ENCODE data around the gene FZR1. TPM values are rescaled to one million over a fixed set of nuclear protein-coding genes. Genes with fewer than 3 reads are reported as not detected.

FZR1 gene
- total and polyA plus RNA-seq, 9 of the 15 experiments (the other 6 are each of a cell fraction or from before 2014, with no cell fraction given) = 0.18 to 48.0 (median 22.2) TPM

DNA sequence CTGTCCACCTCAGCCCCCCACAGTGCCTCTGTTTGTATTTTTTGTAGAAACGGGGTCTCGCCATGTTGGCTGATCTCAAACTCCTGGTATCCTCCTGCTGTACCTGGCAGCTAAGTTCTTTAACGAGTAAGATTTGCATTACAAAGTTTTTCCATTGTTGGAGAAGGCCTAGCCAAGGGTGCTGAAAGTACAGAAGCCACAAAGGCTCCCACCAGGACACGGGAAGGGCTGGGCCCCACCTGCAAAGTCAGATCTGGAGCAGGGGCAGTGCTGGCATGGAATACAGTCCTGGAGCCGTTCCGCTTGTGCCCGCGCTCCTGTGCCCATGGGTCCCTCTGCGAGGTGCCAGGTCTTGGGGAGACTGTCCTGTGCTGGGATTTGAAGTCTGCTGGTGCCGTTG is 12.1 kb downstream of the FZR1 start:
- Histone ChIP-seq H3K9me3 (replicated peaks; ENCODE audit: control insufficient read depth, insufficient read depth, low read depth, low read length) (no peaks in the 10 kb centered on the region), H3K9me1 (ENCODE audit: control insufficient read depth, insufficient read depth, low read length) (peaks cover 4% of the 10 kb centered on the region), H3K9ac (ENCODE audit: insufficient read depth in 1 of 2, low read depth in 2 of 2, low read length in 2 of 2) (no peak overlapping the region; a peak in 1 of 4 replicates), H3K4me2 (ENCODE audit: insufficient read depth, low read length) (no peak overlapping the region), H3K36me3 (ENCODE audit: control insufficient read depth, insufficient read depth, low read length) (peaks cover 23% of the 10 kb centered on the region; the same call in 1 of the 3 replicates), H3K4me3 (no peak overlapping the region), H3K27me3 (ENCODE audit: control insufficient read depth in 2 of 2, insufficient read depth in 2 of 2, low read length in 2 of 2) (no peaks in the 10 kb centered on the region), H4K20me1 (replicated peaks; ENCODE audit: control insufficient read depth, insufficient read depth, low read length) (peaks cover 28% of the 10 kb centered on the region), H2AFZ (ENCODE audit: low read depth, low read length) (no peak overlapping the region), H3K4me1 (replicated peaks in 1 of 2; ENCODE audit: control insufficient read depth in 2 of 2, insufficient read depth in 2 of 2, low read length in 2 of 2) (peaks cover 19 to 76% of the 10 kb centered on the region in 2 experiments), H3K79me2 (ENCODE audit: control insufficient read depth, insufficient read depth, low read length) (peaks cover 76% of the 10 kb centered on the region), H3K27ac (ENCODE audit: extremely low read depth, low read depth, low read length) (no peak overlapping the region)
- intact Hi-C loops (cut with micrococcal nuclease) (no loop called here), in situ Hi-C loops (cut with MboI) (no loop called here)
- ChIA-PET POLR2A (interaction anchor here (0.6 to 1.7 kb wide), 3 partner anchors 9 to 59 kb away, joined by 3 to 9 read pairs (median 4); partner anchors contain the start of gene DOHH), CTCF (ENCODE audit: low intra/inter-chr PET ratio) (no interaction called here)
- TF ChIP-seq RAD51 (IDR thresholded peaks at IDR 0.05; ENCODE audit: borderline replicate concordance, low read depth) (no peak), ZNF644 (tag; IDR thresholded peaks at IDR 0.05; ENCODE audit: low read depth) (no peak), ARHGAP35 (IDR thresholded peaks at IDR 0.05; ENCODE audit: partially characterized antibody) (no peak), FOXJ3 (CRISPR knock-in tag; IDR thresholded peaks at IDR 0.05) (no peak), CBFA2T3 (IDR thresholded peaks at IDR 0.05) (no peak), PTRF (tag; IDR thresholded peaks at IDR 0.05) (no peak), FOXP1 (CRISPR knock-in tag; IDR thresholded peaks at IDR 0.05) (no peak), TAF9B (IDR thresholded peaks at IDR 0.05; ENCODE audit: partially characterized antibody) (no peak), ZNF785 (CRISPR knock-in tag; IDR thresholded peaks at IDR 0.05) (no peak)
- TF ChIP-seq, protein P1, sequence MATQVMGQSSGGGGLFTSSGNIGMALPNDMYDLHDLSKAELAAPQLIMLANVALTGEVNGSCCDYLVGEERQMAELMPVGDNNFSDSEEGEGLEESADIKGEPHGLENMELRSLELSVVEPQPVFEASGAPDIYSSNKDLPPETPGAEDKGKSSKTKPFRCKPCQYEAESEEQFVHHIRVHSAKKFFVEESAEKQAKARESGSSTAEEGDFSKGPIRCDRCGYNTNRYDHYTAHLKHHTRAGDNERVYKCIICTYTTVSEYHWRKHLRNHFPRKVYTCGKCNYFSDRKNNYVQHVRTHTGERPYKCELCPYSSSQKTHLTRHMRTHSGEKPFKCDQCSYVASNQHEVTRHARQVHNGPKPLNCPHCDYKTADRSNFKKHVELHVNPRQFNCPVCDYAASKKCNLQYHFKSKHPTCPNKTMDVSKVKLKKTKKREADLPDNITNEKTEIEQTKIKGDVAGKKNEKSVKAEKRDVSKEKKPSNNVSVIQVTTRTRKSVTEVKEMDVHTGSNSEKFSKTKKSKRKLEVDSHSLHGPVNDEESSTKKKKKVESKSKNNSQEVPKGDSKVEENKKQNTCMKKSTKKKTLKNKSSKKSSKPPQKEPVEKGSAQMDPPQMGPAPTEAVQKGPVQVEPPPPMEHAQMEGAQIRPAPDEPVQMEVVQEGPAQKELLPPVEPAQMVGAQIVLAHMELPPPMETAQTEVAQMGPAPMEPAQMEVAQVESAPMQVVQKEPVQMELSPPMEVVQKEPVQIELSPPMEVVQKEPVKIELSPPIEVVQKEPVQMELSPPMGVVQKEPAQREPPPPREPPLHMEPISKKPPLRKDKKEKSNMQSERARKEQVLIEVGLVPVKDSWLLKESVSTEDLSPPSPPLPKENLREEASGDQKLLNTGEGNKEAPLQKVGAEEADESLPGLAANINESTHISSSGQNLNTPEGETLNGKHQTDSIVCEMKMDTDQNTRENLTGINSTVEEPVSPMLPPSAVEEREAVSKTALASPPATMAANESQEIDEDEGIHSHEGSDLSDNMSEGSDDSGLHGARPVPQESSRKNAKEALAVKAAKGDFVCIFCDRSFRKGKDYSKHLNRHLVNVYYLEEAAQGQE (IDR thresholded peaks at IDR 0.05; ENCODE audit: borderline replicate concordance) = no peak
- TF ChIP-seq, protein P1 (CRISPR knock-in tag; IDR thresholded peaks at IDR 0.05; ENCODE audit: low read depth) = no peak
- TF ChIP-seq, protein P2, sequence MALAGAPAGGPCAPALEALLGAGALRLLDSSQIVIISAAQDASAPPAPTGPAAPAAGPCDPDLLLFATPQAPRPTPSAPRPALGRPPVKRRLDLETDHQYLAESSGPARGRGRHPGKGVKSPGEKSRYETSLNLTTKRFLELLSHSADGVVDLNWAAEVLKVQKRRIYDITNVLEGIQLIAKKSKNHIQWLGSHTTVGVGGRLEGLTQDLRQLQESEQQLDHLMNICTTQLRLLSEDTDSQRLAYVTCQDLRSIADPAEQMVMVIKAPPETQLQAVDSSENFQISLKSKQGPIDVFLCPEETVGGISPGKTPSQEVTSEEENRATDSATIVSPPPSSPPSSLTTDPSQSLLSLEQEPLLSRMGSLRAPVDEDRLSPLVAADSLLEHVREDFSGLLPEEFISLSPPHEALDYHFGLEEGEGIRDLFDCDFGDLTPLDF (CRISPR knock-in tag; IDR thresholded peaks at IDR 0.05) = no peak
- FAIRE-seq = no peak
- no TSS peak for BruUV-seq (replicated peaks)
- no peak for ATAC-seq
- DNase-seq (ENCODE audit: extremely low read depth in 1 of 4, low spot score in 3 of 4) = no peak
- 81% methylated on average over 10 of the region's 10 CpGs for WGBS (ENCODE audit: insufficient coverage, low coverage, missing lambda C conversion rate)
